Hematopoietic multipotent progenitor cell treated with erythropoietin and hydrocortisone succinate and interleukin-3 and kit ligand, for 17 days (in vitro differentiated cells): Measurements from ENCODE around the gene PSMG2.

Experiments
- DNase-seq: peaks from one replicate; pipeline ENCODE4 v3.0.0-alpha.2; 2015; ENCODE audit warnings: low spot score

PSMG2 gene

GRCh38 chr18:12766986-12767433, 64.2 kb downstream of the PSMG2 start:
- DNase-seq, result no peak

GRCh38 chr18:12767580-12768155, 64.8 kb downstream of the PSMG2 start:
- DNase-seq, result no peak

GRCh38 chr18:12768625-12769024, 65.8 kb downstream of the PSMG2 start:
- no peak for DNase-seq

GRCh38 chr18:12769136-12769535, 66.3 kb downstream of the PSMG2 start:
- DNase-seq, result no peak

- DNase-seq, result no peak
These were observed 67.0 kb downstream of the PSMG2 start for GRCh38 chr18:12769644-12770440.

GRCh38 chr18:12770469-12771219, 67.8 kb downstream of the PSMG2 start:
- no peak for DNase-seq

GRCh38 chr18:12772111-12772510, 69.3 kb downstream of the PSMG2 start:
- DNase-seq, result no peak

- DNase-seq, result no peak
These were observed 70.5 kb downstream of the PSMG2 start for GRCh38 chr18:12773369-12773768.

- DNase-seq, result no peak
These were observed 72.1 kb downstream of the PSMG2 start for GRCh38 chr18:12774982-12775381.
